Non-pigmented ciliary epithelial cell (primary cell): Measurements from ENCODE around the gene LENG8.
"Not testable (repeated sequence)": the region's sequence is repeated elsewhere in the genome, so short reads cannot be mapped to it uniquely, and the experiment has no call there.

Experiments
- DNase-seq: peaks from one replicate; pipeline ENCODE4 v3.0.0-alpha.2; 2010; ENCODE audit warnings: low read depth

LENG8 gene

GRCh38 chr19:54462047-54462654 is 13.2 kb downstream of the LENG8 start:
- no peak for DNase-seq

GRCh38 chr19:54462655-54463530 is 13.9 kb downstream of the LENG8 start:
- DNase-seq = no peak

GRCh38 chr19:54463531-54464043 is 14.6 kb downstream of the LENG8 start, which contains the start of gene LENG9:
Gene LENG9 (minus strand): TSS chr19:54463778. CDS start chr19:54463526, 252 bp downstream.
- peak; percentile 99 for DNase-seq

GRCh38 chr19:54464044-54464629 is 15.1 kb downstream of the LENG8 start:
- no peak for DNase-seq

- DNase-seq = no peak
These were observed 15.8 kb downstream of the LENG8 start for GRCh38 chr19:54464630-54465425.

GRCh38 chr19:54465426-54466109 is 16.6 kb downstream of the LENG8 start:
- no peak for DNase-seq

GRCh38 chr19:54466110-54466480 is 17.1 kb downstream of the LENG8 start:
- DNase-seq = not testable (repeated sequence)

GRCh38 chr19:54469496-54469934 is 20.5 kb downstream of the LENG8 start:
- no peak for DNase-seq

- no peak for DNase-seq
These were observed 21.4 kb downstream of the LENG8 start for GRCh38 chr19:54470276-54470887.

- DNase-seq = no peak
These were observed 22.2 kb downstream of the LENG8 start for GRCh38 chr19:54470991-54471782.

GRCh38 chr19:54473071-54473891 is 24.3 kb downstream of the LENG8 start, which contains the start of gene CDC42EP5:
Gene CDC42EP5 (minus strand): TSS chr19:54473296. CDS start chr19:54465547, 7,749 bp downstream.
- DNase-seq = no peak

- DNase-seq = no peak
These were observed 24.9 kb downstream of the LENG8 start for GRCh38 chr19:54473892-54474372.

- DNase-seq = no peak
These were observed 26.7 kb downstream of the LENG8 start for GRCh38 chr19:54475706-54476105.

- DNase-seq = no peak
These were observed 28.7 kb downstream of the LENG8 start for GRCh38 chr19:54477650-54478049.

- no peak for DNase-seq
These were observed 29.8 kb downstream of the LENG8 start for GRCh38 chr19:54478677-54479266.

GRCh38 chr19:54480051-54480450 is 31.1 kb downstream of the LENG8 start:
- DNase-seq = no peak

GRCh38 chr19:54481326-54481930 is 32.4 kb downstream of the LENG8 start:
- DNase-seq = no peak

- no peak for DNase-seq
These were observed 33.9 kb downstream of the LENG8 start for GRCh38 chr19:54482889-54483288.
